ENCODE measurements around the gene ARPC3.

- no peak for TF ChIP-seq CTCF (IDR thresholded peaks at IDR 0.05)
- TF ChIP-seq TCF7L2 (IDR thresholded peaks at IDR 0.05; ENCODE audit: low read depth, low read length), result no peak
- peak; percentile 5; the same call in 1 of the 2 replicates for TF ChIP-seq SIN3A (IDR thresholded peaks at IDR 0.05; ENCODE audit: borderline replicate concordance, insufficient read depth, low read depth, low read length)
Observed at GRCh38 chr12:110403146-110403975, 46.8 kb downstream of the ARPC3 start, which contains the start of gene ANAPC7.
